CD4-positive, alpha-beta T cell (primary cell): ENCODE results near the gene SYT11. TPM values are rescaled to one million over a fixed set of nuclear protein-coding genes. Genes with fewer than 3 reads are reported as not detected.
A peak's percentile ranks its signal among the peaks of the same experiment; 100 is the strongest.

ENCODE experiments used
- ATAC-seq: fragments of 200-7000 bp; cut with Tn5 transposase; one replicate; pipeline ENCODE4 v1.10.0; 2022; ENCODE audit warnings: mild to moderate bottlenecking; ENCODE audit not compliant: poor library complexity
- CTCF ChIA-PET: fragments of 350-600 bp; sonication (Branson Sonifier 250); formaldehyde crosslinking; loops from one replicate; lab custom pipeline; 2021; ENCODE audit warnings: antibody characterized with exemption, inconsistent platforms; lab: Charles Lee
- POLR2A ChIA-PET: fragments of 350-600 bp; sonication (Branson Sonifier 250); formaldehyde crosslinking; loops from one replicate; lab custom pipeline; 2021; ENCODE audit warnings: antibody characterized with exemption, inconsistent platforms; lab: Charles Lee
- DNase-seq, 14 experiments: peaks; one replicate each; pipeline ENCODE4 v3.0.0-alpha.2; 2013 to 2020; ENCODE audit warnings: mixed read lengths in 2 of 14
- H3K27ac ChIP-seq, 2 donors: one replicate each; pipeline versions ENCODE4 v1.5.1 to v1.7.0; 2013; ENCODE audit warnings: low read length in 2 of 2, low read depth in 1 of 2, mild to moderate bottlenecking in 1 of 2
- H3K27me3 ChIP-seq, 2 experiments: 1 replicate in 1 of 2; 2 replicates in 1 of 2; pipeline versions ENCODE4 v1.6.1 to v1.7.0; 2013; ENCODE audit warnings: low read length in 2 of 2, control low read depth in 1 of 2, mild to moderate bottlenecking in 1 of 2, moderate library complexity in 1 of 2; ENCODE audit not compliant: insufficient read depth in 2 of 2, control insufficient read depth in 1 of 2
- H3K36me3 ChIP-seq: one replicate; pipeline ENCODE4 v1.6.1; 2013; ENCODE audit warnings: low read length, control low read depth; ENCODE audit not compliant: insufficient read depth
- H3K4me1 ChIP-seq: one replicate; pipeline ENCODE4 v1.6.1; 2013; ENCODE audit warnings: low read length, control low read depth; ENCODE audit not compliant: insufficient read depth
- H3K4me3 ChIP-seq: one replicate; pipeline ENCODE4 v1.5.1; 2013; ENCODE audit warnings: mild to moderate bottlenecking, low read length, moderate library complexity
- H3K9me3 ChIP-seq, 2 experiments: 1 replicate in 1 of 2; 2 replicates in 1 of 2; pipeline versions ENCODE4 v1.6.1 to v1.7.0; 2013; ENCODE audit warnings: low read length in 2 of 2, mild to moderate bottlenecking in 2 of 2, control low read depth in 1 of 2, moderate library complexity in 1 of 2; ENCODE audit not compliant: control insufficient read depth in 1 of 2, insufficient read depth in 1 of 2
- H3K27ac Mint-ChIP-seq: one replicate; pipeline ENCODE4 v1.8.0; 2020; ENCODE audit warnings: mixed read lengths
- H3K27me3 Mint-ChIP-seq: one replicate; pipeline ENCODE4 v1.8.0; 2021; ENCODE audit warnings: mixed read lengths
- H3K36me3 Mint-ChIP-seq: one replicate; pipeline ENCODE4 v1.8.0; 2021; ENCODE audit warnings: low read depth, mixed read lengths
- H3K4me1 Mint-ChIP-seq: one replicate; pipeline ENCODE4 v1.8.0; 2021; ENCODE audit warnings: low read depth, mixed read lengths
- H3K4me3 Mint-ChIP-seq: one replicate; pipeline ENCODE4 v1.8.0; 2020; ENCODE audit warnings: mild to moderate bottlenecking, mixed read lengths
- H3K9me3 Mint-ChIP-seq: one replicate; pipeline ENCODE4 v1.8.0; 2020; ENCODE audit warnings: mixed read lengths
- CTCF ChIP-seq: fragments of 200-600 bp; IDR thresholded peaks from one replicate; pipeline ENCODE4 v1.8.0; 2022; ENCODE audit warnings: antibody characterized with exemption, mild to moderate bottlenecking
- intact Hi-C, 2 experiments: fragments of 100-400 bp; cut with DNase I in 1 of 2; cut with micrococcal nuclease in 1 of 2; formaldehyde crosslinking; loops; one replicate each; pipeline versions ENCODE4 v1.15.1 to v1.9.0; 2023 to 2025; cut with DNase I, micrococcal nuclease
- total RNA-seq, 174 experiments: library from RNA in 2 of 174; stranded (reverse) in 2 of 174; gene quantifications; one replicate each; pipeline ENCODE4 v1.2.3 and lab custom pipeline; 2021 to 2026

The SYT11 gene
- total RNA-seq, 2 experiments from 2014 or later, result 6.1 to 6.3 TPM

DNA sequence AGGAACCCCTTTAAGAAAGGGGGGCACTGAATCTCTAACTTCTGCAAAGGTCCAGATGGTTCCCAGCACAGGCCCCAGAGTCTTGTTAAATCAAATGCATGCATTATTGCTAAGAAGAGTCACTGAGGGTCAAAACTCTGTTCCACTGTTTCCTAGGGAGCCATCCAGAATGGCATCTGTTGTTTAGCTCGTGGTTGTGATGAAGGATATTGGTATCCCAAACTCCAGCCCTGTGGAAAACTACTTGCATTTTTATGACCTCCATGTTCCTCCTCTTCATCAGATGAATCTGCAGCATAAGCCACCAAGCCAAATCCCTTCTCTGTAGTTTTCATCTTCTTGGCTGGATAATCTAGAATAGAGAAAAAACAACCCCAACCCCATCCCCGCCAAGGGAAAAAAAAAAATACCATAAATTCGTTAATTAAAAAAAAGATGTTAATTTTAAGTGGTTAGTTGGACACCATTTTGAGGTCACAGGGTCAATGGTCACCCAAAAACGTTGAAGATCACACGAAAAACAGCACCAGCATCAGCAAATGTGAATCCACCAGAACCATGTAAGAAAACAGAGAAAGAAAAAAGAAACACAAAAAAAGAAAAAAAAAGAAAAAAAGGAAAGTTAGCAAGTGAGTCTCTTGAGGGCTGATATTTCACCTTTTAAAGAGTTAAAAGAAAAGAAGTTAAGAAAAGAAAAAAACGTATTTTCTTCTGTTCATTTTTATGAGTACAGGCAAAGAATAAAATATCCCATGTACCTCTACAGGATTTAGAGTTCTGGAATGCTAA, 54.8 kb downstream of the SYT11 start:
- H3K27ac Mint-ChIP-seq, result no peak overlapping the region
- ChIA-PET CTCF (interaction anchor here (1.1 kb wide), 1 partner anchor 10 kb away, joined by 3 read pairs; no protein-coding TSS in a partner anchor), POLR2A (interaction anchor here (2.4 kb wide), 1 partner anchor 20 kb away, joined by 8 read pairs; the partner anchor contains the start of gene KHDC4)
- peak overlapping the region; percentile 2 for H3K4me3 Mint-ChIP-seq
- H3K4me1 Mint-ChIP-seq, result peaks cover 24% of the 10 kb centered on the region
- intact Hi-C loops, result loop anchor here (5.0 to 10.0 kb wide), 2 partner anchors 59 to 143 kb away; partner anchors contain the start of genes GON4L (in 1 of the 2) and SYT11 (in 1 of the 2)
- H3K27ac ChIP-seq, result no peak overlapping the region
- H3K9me3 ChIP-seq, result no peaks in the 10 kb centered on the region
- ATAC-seq (no peak), DNase-seq (no peak)
- no peaks in the 10 kb centered on the region for H3K27me3 ChIP-seq
- no peak for TF ChIP-seq CTCF
- peaks cover 87% of the 10 kb centered on the region for H3K36me3 Mint-ChIP-seq
- peaks cover 70% of the 10 kb centered on the region for H3K36me3 ChIP-seq
- H3K4me3 ChIP-seq, result no peak overlapping the region
- H3K4me1 ChIP-seq, result peaks cover 22% of the 10 kb centered on the region
- H3K9me3 Mint-ChIP-seq, result no peaks in the 10 kb centered on the region
- no peaks in the 10 kb centered on the region for H3K27me3 Mint-ChIP-seq

GRCh38 chr1:155918660-155919059, 59.3 kb downstream of the SYT11 start:
- ATAC-seq (no peak), DNase-seq (no peak)
- no peak for TF ChIP-seq CTCF
- Histone ChIP-seq H3K36me3 (peaks cover 96% of the 10 kb centered on the region), H3K4me3 (no peak overlapping the region), H3K4me1 (no peaks in the 10 kb centered on the region), H3K9me3 (no peaks in the 10 kb centered on the region), H3K27ac (no peak overlapping the region), H3K27me3 (no peaks in the 10 kb centered on the region)
- Mint-ChIP-seq H3K36me3 (peaks cover 88% of the 10 kb centered on the region), H3K4me1 (no peaks in the 10 kb centered on the region), H3K4me3 (no peak overlapping the region), H3K9me3 (no peaks in the 10 kb centered on the region), H3K27ac (no peak overlapping the region), H3K27me3 (no peaks in the 10 kb centered on the region)
- CTCF ChIA-PET, result no interaction called here
- POLR2A ChIA-PET, result interaction anchor here (0.7 to 0.8 kb wide), 2 partner anchors 62 to 664 kb away, joined by 3 read pairs; partner anchors contain the start of gene GON4L
- intact Hi-C loops, result loop anchor here in 1 of 2 experiments (10.0 kb wide), 1 partner anchor 64 kb away; the partner anchor contains the start of genes GON4L and SYT11

DNA sequence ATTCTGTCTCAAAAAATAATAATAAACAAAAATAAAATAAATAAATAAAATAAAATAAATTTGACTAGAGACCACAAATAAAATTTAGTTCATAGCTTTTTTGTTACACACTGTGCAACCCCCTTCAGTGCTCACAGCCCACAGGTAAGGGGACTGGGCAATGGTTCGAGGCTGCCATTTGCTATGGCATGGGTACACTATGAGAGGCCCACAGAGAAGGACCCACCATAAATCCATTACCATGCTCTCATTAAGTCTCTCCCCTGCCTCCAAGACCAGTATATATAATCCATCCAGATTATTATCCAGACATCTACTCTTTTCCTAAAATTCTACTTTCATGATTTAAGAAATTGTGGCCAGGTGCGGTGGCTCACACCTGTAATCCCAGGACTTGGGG, 60.4 kb downstream of the SYT11 start:
- Mint-ChIP-seq H3K36me3 (peaks cover 86% of the 10 kb centered on the region), H3K27ac (no peak overlapping the region), H3K9me3 (no peaks in the 10 kb centered on the region), H3K4me1 (no peaks in the 10 kb centered on the region), H3K27me3 (no peaks in the 10 kb centered on the region), H3K4me3 (no peak overlapping the region)
- TF ChIP-seq CTCF, result no peak
- intact Hi-C loops, result loop anchor here in 1 of 2 experiments (10.0 kb wide), 1 partner anchor 65 kb away; the partner anchor contains the start of genes GON4L and SYT11
- DNase-seq (no peak), ATAC-seq (no peak)
- Histone ChIP-seq H3K4me1 (no peaks in the 10 kb centered on the region), H3K36me3 (peaks cover 96% of the 10 kb centered on the region), H3K27me3 (no peaks in the 10 kb centered on the region), H3K9me3 (no peaks in the 10 kb centered on the region), H3K27ac (no peak overlapping the region), H3K4me3 (no peak overlapping the region)
- POLR2A ChIA-PET, result interaction anchor here (1.4 kb wide), 1 partner anchor 15 kb away, joined by 3 read pairs; no protein-coding TSS in a partner anchor
- CTCF ChIA-PET, result no interaction called here
